Measurements from ENCODE around the gene FGGY.

FGGY gene

GRCh38 chr1:59393211-59394180, 96.6 kb downstream of the FGGY start (continued):
- TF ChIP-seq ZBTB49 (tag by site-specific recombination; IDR thresholded peaks at IDR 0.05; ENCODE audit: low read depth) (peak; percentile 33; the same call in 1 of the 2 replicates), ZNF366 (tag by site-specific recombination; conservative IDR thresholded peaks at IDR 0.05) (peak; percentile 93), ZNF155 (tag by site-specific recombination; IDR thresholded peaks at IDR 0.05) (no peak), SP2 (tag by site-specific recombination; IDR thresholded peaks at IDR 0.05) (0 out of 2 replicates have a peak, but pooled peaks have one; percentile 13), ZNF362 (tag by site-specific recombination; IDR thresholded peaks at IDR 0.05) (peak; percentile 95), ZNF792 (tag by site-specific recombination; IDR thresholded peaks at IDR 0.05) (no peak), OVOL3 (tag by site-specific recombination; IDR thresholded peaks at IDR 0.05) (peak; percentile 57; the same call in 1 of the 2 replicates), MYNN (tag by site-specific recombination; IDR thresholded peaks at IDR 0.05; ENCODE audit: borderline replicate concordance) (no peak), KLF10 (tag by site-specific recombination; IDR thresholded peaks at IDR 0.05) (peak; percentile 58), ZFP37 (tag by site-specific recombination; IDR thresholded peaks at IDR 0.05) (peak; percentile 24; the same call in 1 of the 2 replicates), ZNF610 (tag by site-specific recombination; IDR thresholded peaks at IDR 0.05; ENCODE audit: borderline replicate concordance) (0 out of 2 replicates have a peak, but pooled peaks have one; percentile 13), ZNF830 (tag by site-specific recombination; IDR thresholded peaks at IDR 0.05; ENCODE audit: low read depth) (no peak), ZNF138 (tag by site-specific recombination; IDR thresholded peaks at IDR 0.05; ENCODE audit: borderline replicate concordance) (no peak), WT1 (tag by site-specific recombination; IDR thresholded peaks at IDR 0.05) (peak; percentile 96), GLI2 (tag by site-specific recombination; IDR thresholded peaks at IDR 0.05; ENCODE audit: borderline replicate concordance, low read depth) (peak; percentile 8; the same call in 1 of the 2 replicates), ZNF654 (tag by site-specific recombination; IDR thresholded peaks at IDR 0.05; ENCODE audit: low read depth) (no peak), ZNF292 (tag by site-specific recombination; IDR thresholded peaks at IDR 0.05; ENCODE audit: borderline replicate concordance, low read depth) (no peak), OSR2 (tag by site-specific recombination; IDR thresholded peaks at IDR 0.05) (peak; percentile 90), HIC1 (tag by site-specific recombination; IDR thresholded peaks at IDR 0.05) (peak; percentile 66), FEZF1 (tag by site-specific recombination; IDR thresholded peaks at IDR 0.05) (peak; percentile 77), MZF1 (tag by site-specific recombination; IDR thresholded peaks at IDR 0.05; ENCODE audit: borderline replicate concordance) (peak; percentile 88), BCL11A (tag by site-specific recombination; IDR thresholded peaks at IDR 0.05; ENCODE audit: low read depth) (peak; percentile 78), GLIS2 (tag by site-specific recombination; IDR thresholded peaks at IDR 0.05) (0 out of 2 replicates have a peak, but pooled peaks have one; percentile 18), ZNF394 (tag by site-specific recombination; IDR thresholded peaks at IDR 0.05; ENCODE audit: borderline replicate concordance) (peak; percentile 71), MEIS1 (CRISPR knock-in tag; IDR thresholded peaks at IDR 0.05; ENCODE audit: borderline replicate concordance) (no peak), ZNF398 (tag by site-specific recombination; IDR thresholded peaks at IDR 0.05) (peak; percentile 96), ZEB2 (tag by site-specific recombination; IDR thresholded peaks at IDR 0.05) (peak; percentile 90), KLF1 (tag by site-specific recombination; IDR thresholded peaks at IDR 0.05) (peak; percentile 35; the same call in 1 of the 2 replicates), PATZ1 (tag by site-specific recombination; IDR thresholded peaks at IDR 0.05) (peak; percentile 69)

All from HEK293 (cell line).